Measurements from ENCODE around the gene KAZN.

- TF ChIP-seq, protein P1, sequence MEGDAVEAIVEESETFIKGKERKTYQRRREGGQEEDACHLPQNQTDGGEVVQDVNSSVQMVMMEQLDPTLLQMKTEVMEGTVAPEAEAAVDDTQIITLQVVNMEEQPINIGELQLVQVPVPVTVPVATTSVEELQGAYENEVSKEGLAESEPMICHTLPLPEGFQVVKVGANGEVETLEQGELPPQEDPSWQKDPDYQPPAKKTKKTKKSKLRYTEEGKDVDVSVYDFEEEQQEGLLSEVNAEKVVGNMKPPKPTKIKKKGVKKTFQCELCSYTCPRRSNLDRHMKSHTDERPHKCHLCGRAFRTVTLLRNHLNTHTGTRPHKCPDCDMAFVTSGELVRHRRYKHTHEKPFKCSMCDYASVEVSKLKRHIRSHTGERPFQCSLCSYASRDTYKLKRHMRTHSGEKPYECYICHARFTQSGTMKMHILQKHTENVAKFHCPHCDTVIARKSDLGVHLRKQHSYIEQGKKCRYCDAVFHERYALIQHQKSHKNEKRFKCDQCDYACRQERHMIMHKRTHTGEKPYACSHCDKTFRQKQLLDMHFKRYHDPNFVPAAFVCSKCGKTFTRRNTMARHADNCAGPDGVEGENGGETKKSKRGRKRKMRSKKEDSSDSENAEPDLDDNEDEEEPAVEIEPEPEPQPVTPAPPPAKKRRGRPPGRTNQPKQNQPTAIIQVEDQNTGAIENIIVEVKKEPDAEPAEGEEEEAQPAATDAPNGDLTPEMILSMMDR (IDR thresholded peaks at IDR 0.05): no peak
- TF ChIP-seq POLR2A (IDR thresholded peaks at IDR 0.05): no peak
Measured at GRCh38 chr1:14604414-14604813, 5.9 kb downstream of the KAZN start.

All from testis (tissue), 2 donors.